Measurements from ENCODE around the gene PRKCA.

DNA sequence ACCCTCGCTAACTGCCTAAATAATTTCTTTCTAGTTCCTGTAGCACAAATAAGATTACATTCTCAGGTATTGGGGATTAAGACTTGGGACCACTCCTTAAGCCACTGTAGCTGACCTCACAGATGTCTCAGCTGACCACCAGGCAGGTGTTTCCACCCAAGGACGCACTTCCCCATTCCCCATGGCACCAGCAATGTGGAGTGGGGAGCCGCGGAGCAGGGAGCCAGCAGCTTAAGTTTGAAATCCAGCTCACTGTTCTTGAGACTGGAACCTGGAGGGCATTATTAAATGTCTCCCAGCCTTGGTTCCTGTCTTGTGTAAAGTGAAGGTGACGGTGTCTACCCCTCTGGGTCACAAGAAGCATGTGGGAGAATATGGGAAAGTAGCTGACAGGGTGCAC, 283.1 kb downstream of the PRKCA start:
- TF ChIP-seq, protein P1, sequence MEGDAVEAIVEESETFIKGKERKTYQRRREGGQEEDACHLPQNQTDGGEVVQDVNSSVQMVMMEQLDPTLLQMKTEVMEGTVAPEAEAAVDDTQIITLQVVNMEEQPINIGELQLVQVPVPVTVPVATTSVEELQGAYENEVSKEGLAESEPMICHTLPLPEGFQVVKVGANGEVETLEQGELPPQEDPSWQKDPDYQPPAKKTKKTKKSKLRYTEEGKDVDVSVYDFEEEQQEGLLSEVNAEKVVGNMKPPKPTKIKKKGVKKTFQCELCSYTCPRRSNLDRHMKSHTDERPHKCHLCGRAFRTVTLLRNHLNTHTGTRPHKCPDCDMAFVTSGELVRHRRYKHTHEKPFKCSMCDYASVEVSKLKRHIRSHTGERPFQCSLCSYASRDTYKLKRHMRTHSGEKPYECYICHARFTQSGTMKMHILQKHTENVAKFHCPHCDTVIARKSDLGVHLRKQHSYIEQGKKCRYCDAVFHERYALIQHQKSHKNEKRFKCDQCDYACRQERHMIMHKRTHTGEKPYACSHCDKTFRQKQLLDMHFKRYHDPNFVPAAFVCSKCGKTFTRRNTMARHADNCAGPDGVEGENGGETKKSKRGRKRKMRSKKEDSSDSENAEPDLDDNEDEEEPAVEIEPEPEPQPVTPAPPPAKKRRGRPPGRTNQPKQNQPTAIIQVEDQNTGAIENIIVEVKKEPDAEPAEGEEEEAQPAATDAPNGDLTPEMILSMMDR (IDR thresholded peaks at IDR 0.05) = no peak
- no peak for TF ChIP-seq POLR2A (IDR thresholded peaks at IDR 0.05)
